NCI-H2227 (cell line): Measurements from ENCODE around the gene SLC33A1.
"Not testable (repeated sequence)": the region's sequence is repeated elsewhere in the genome, so short reads cannot be mapped to it uniquely, and the experiment has no call there.

Experiments
- DNase-seq: peaks from one replicate; lab custom pipeline; 2025; ENCODE audit not compliant: unreplicated experiment; lab: John Stamatoyannopoulos, UW

SLC33A1 gene

GRCh38 chr3:155854141-155854940, at the start of gene SLC33A1:
SLC33A1 (minus strand) TSS chr3:155854427; CDS start chr3:155853997, 430 bp downstream.
- peak; percentile 98 for DNase-seq

GRCh38 chr3:155895379-155895900, 41.2 kb upstream of the SLC33A1 start:
- no peak for DNase-seq

GRCh38 chr3:155891321-155891720, 37.1 kb upstream of the SLC33A1 start:
- no peak for DNase-seq

- no peak for DNase-seq
Observed at GRCh38 chr3:155890671-155891190, 36.5 kb upstream of the SLC33A1 start.

- DNase-seq: no peak
Observed at GRCh38 chr3:155889952-155890351, 35.7 kb upstream of the SLC33A1 start.

GRCh38 chr3:155889212-155889611, 35.0 kb upstream of the SLC33A1 start:
- no peak for DNase-seq

GRCh38 chr3:155886915-155887314, 32.7 kb upstream of the SLC33A1 start:
- no peak for DNase-seq

GRCh38 chr3:155886348-155886747, 32.1 kb upstream of the SLC33A1 start:
- DNase-seq: not testable (repeated sequence)

- no peak for DNase-seq
Observed at GRCh38 chr3:155885292-155885691, 31.1 kb upstream of the SLC33A1 start.

- no peak for DNase-seq
Observed at GRCh38 chr3:155884292-155884691, 30.1 kb upstream of the SLC33A1 start.

GRCh38 chr3:155880286-155880685, 26.1 kb upstream of the SLC33A1 start:
- no peak for DNase-seq

- DNase-seq: no peak
Observed at GRCh38 chr3:155876503-155876902, 22.3 kb upstream of the SLC33A1 start.

- no peak for DNase-seq
Observed at GRCh38 chr3:155876037-155876436, 21.8 kb upstream of the SLC33A1 start.

GRCh38 chr3:155872904-155873646, 18.8 kb upstream of the SLC33A1 start:
- DNase-seq: no peak

- DNase-seq: peak; percentile 33
Observed at GRCh38 chr3:155871746-155872158, 17.5 kb upstream of the SLC33A1 start.

- peak; percentile 40 for DNase-seq
Observed at GRCh38 chr3:155870945-155871745, 16.9 kb upstream of the SLC33A1 start.

- DNase-seq: peak; percentile 95
Observed at GRCh38 chr3:155870133-155870944, 16.1 kb upstream of the SLC33A1 start, which contains the start of gene GMPS. GMPS (plus strand) TSS chr3:155870650; CDS start chr3:155870871, 221 bp downstream.

- no peak for DNase-seq
Observed at GRCh38 chr3:155869691-155870090, 15.5 kb upstream of the SLC33A1 start.

GRCh38 chr3:155863072-155863784, 9.0 kb upstream of the SLC33A1 start:
- DNase-seq: no peak
